Keratinocyte (primary cell): ENCODE measurements around the gene SOX15. TPM values are rescaled to one million over a fixed set of nuclear protein-coding genes. Genes with fewer than 3 reads are reported as not detected.
A peak's percentile ranks its signal among the peaks of the same experiment; 100 is the strongest.

Source experiments
- DNase-seq: peaks from one replicate; pipeline ENCODE4 v3.0.0-alpha.2; 2011; ENCODE audit warnings: low read depth, missing footprints, low spot score
- FAIRE-seq: peaks from 2 replicates; lab custom pipeline; 2011; peaks lifted over from hg19 to GRCh38; lab: Jason Lieb, UNC
- H2AFZ ChIP-seq: 2 replicates; pipeline ENCODE4 v1.6.0; 2012; ENCODE audit warnings: low read length, control low read depth, inconsistent platforms; ENCODE audit not compliant: control insufficient read depth
- H3K27ac ChIP-seq: 2 replicates; pipeline ENCODE4 v1.5.1; 2011; ENCODE audit warnings: low read length; ENCODE audit not compliant: control insufficient read depth, insufficient read depth
- H3K27me3 ChIP-seq: 3 replicates; pipeline ENCODE4 v1.6.0; 2011; ENCODE audit warnings: low read length; ENCODE audit not compliant: control insufficient read depth, insufficient read depth; ENCODE audit errors: extremely low read depth
- H3K36me3 ChIP-seq, 2 experiments: 2 replicates in 1 of 2; 3 replicates in 1 of 2; pipeline ENCODE4 v1.5.1; 2011; ENCODE audit warnings: low read length in 2 of 2, mild to moderate bottlenecking in 1 of 2; ENCODE audit not compliant: control insufficient read depth in 2 of 2, insufficient read depth in 2 of 2; ENCODE audit errors: extremely low read depth in 1 of 2
- H3K4me1 ChIP-seq: 3 replicates; pipeline ENCODE4 v1.5.1; 2011; ENCODE audit warnings: low read length; ENCODE audit not compliant: control insufficient read depth, insufficient read depth; ENCODE audit errors: extremely low read depth
- H3K4me2 ChIP-seq: 3 replicates; pipeline ENCODE4 v1.6.0; 2011; ENCODE audit warnings: low read depth, low read length; ENCODE audit not compliant: control insufficient read depth, insufficient read depth; ENCODE audit errors: extremely low read depth
- H3K4me3 ChIP-seq, 3 experiments: fragments of 200-600 bp in 1 of 3; sonication (generic) in 1 of 3; 2 replicates in 2 of 3; 3 replicates in 1 of 3; pipeline ENCODE4 v1.5.1; 2011 to 2016; ENCODE audit warnings: low read length in 3 of 3, mild to moderate bottlenecking in 3 of 3, control low read depth in 2 of 3, inconsistent platforms in 1 of 3, low read depth in 1 of 3, mixed read lengths in 1 of 3, mixed run types in 1 of 3, moderate library complexity in 1 of 3; ENCODE audit not compliant: control insufficient read depth in 2 of 3, insufficient read depth in 2 of 3; ENCODE audit errors: extremely low read depth in 1 of 3
- H3K79me2 ChIP-seq: 2 replicates; pipeline ENCODE4 v1.6.0; 2012; ENCODE audit warnings: low read length; ENCODE audit not compliant: control insufficient read depth, insufficient read depth
- H3K9ac ChIP-seq: 3 replicates; pipeline ENCODE4 v1.6.0; 2011; ENCODE audit warnings: low read length; ENCODE audit not compliant: control insufficient read depth, insufficient read depth; ENCODE audit errors: extremely low read depth
- H3K9me1 ChIP-seq: 3 replicates; pipeline ENCODE4 v1.6.0; 2011; ENCODE audit warnings: low read length; ENCODE audit not compliant: control insufficient read depth, insufficient read depth; ENCODE audit errors: extremely low read depth
- H3K9me3 ChIP-seq: 2 replicates; pipeline ENCODE4 v1.5.1; 2012; ENCODE audit warnings: low read depth, low read length; ENCODE audit not compliant: control insufficient read depth
- H4K20me1 ChIP-seq: 3 replicates; pipeline ENCODE4 v1.6.0; 2011; ENCODE audit warnings: low read length; ENCODE audit not compliant: control insufficient read depth, insufficient read depth; ENCODE audit errors: extremely low read depth
- CTCF ChIP-seq, 3 experiments: IDR thresholded peaks in 1 of 3; conservative IDR thresholded peaks in 1 of 3; optimal IDR thresholded peaks in 1 of 3; 2 replicates in 2 of 3; 3 replicates in 1 of 3; pipeline versions ENCODE3 to v1.5.1; 2011; ENCODE audit warnings: low read length in 3 of 3, mild to moderate bottlenecking in 3 of 3, moderate library complexity in 2 of 3, control low read depth in 1 of 3, inconsistent platforms in 1 of 3; ENCODE audit not compliant: insufficient read depth in 2 of 3; ENCODE audit errors: extremely low read depth in 1 of 3
- EZH2 ChIP-seq: IDR thresholded peaks from one replicate; pipeline ENCODE4 v1.6.1; 2012; ENCODE audit warnings: inconsistent platforms, mild to moderate bottlenecking, low read length, moderate library complexity
- dilution Hi-C: fragments of 300-500 bp; cut with MboI; formaldehyde crosslinking; loops from one replicate; pipeline ENCODE4 v1.7.0; 2020; ENCODE audit warnings: low sequenced_read_pairs; ENCODE audit not compliant: extremely low pct_ligation_motif_present
- polyA plus RNA-seq, 5 experiments: library from polyadenylated mRNA; depleted of rRNA in 3 of 5; stranded (reverse) in 3 of 5; stranded (forward) in 1 of 5; unstranded in 1 of 5; fragments of >200 nt; gene quantifications; 1 replicate in 1 of 5; 2 replicates in 3 of 5; 3 replicates in 1 of 5; pipeline versions ENCODE4 v1.2.1 to v1.2.3, GENCODE V29; 2011 to 2012; ENCODE audit warnings: missing spikeins in 2 of 5, low read depth in 1 of 5, low replicate concordance in 1 of 5

The SOX15 gene
- polyA plus RNA-seq, 1 donor (not counting 4 experiments of a cell fraction or from before 2014, with no cell fraction given): 86.2 TPM

GRCh38 chr17:7574176-7574953 lies 15.5 kb downstream of the SOX15 start:
- dilution Hi-C loops: no loop called here
- peaks cover 54% of the 10 kb centered on the region for H4K20me1 ChIP-seq
- no peak for DNase-seq
- H3K79me2 ChIP-seq: peaks cover 58% of the 10 kb centered on the region
- TF ChIP-seq CTCF (optimal IDR thresholded peaks at IDR 0.05 in 1 of 3, IDR thresholded peaks at IDR 0.05 in 1 of 3, conservative IDR thresholded peaks at IDR 0.05 in 1 of 3; ENCODE audit: extremely low read depth in 1 of 3, insufficient read depth in 2 of 3, low read length in 3 of 3) (no peak), EZH2 (no peak)
- no peak overlapping the region for H2AFZ ChIP-seq
- H3K4me3 ChIP-seq: peak overlapping the region; percentile 85 to 96 (median 91)
- peak overlapping the region; percentile 93 for H3K27ac ChIP-seq
- H3K4me2 ChIP-seq: peak overlapping the region; percentile 88
- H3K36me3 ChIP-seq: peaks cover 43 to 69% of the 10 kb centered on the region in 2 experiments
- H3K9me1 ChIP-seq: peaks cover 3% of the 10 kb centered on the region
- peak overlapping the region; percentile 98 for H3K9ac ChIP-seq
- no peaks in the 10 kb centered on the region for H3K27me3 ChIP-seq
- FAIRE-seq: no peak
- H3K4me1 ChIP-seq: peaks cover 39% of the 10 kb centered on the region
- no peaks in the 10 kb centered on the region for H3K9me3 ChIP-seq

GRCh38 chr17:7573324-7574080 lies 16.4 kb downstream of the SOX15 start:
- FAIRE-seq: no peak
- H2AFZ ChIP-seq: no peak overlapping the region
- peaks cover 59% of the 10 kb centered on the region for H3K79me2 ChIP-seq
- DNase-seq: no peak
- peak overlapping the region; percentile 85 to 96 (median 91) for H3K4me3 ChIP-seq
- no peak for TF ChIP-seq EZH2
- TF ChIP-seq CTCF (optimal IDR thresholded peaks at IDR 0.05 in 1 of 3, IDR thresholded peaks at IDR 0.05 in 1 of 3, conservative IDR thresholded peaks at IDR 0.05 in 1 of 3; ENCODE audit: extremely low read depth in 1 of 3, insufficient read depth in 2 of 3, low read length in 3 of 3): peak in 1 of 3 experiments; percentile 7
- peak overlapping the region; percentile 93 for H3K27ac ChIP-seq
- H3K27me3 ChIP-seq: no peaks in the 10 kb centered on the region
- dilution Hi-C loops: no loop called here
- H3K4me1 ChIP-seq: peaks cover 33% of the 10 kb centered on the region
- peak overlapping the region; percentile 98 for H3K9ac ChIP-seq
- peaks cover 46 to 64% of the 10 kb centered on the region in 2 experiments for H3K36me3 ChIP-seq
- H3K4me2 ChIP-seq: peak overlapping the region; percentile 88
- no peaks in the 10 kb centered on the region for H3K9me3 ChIP-seq
- H4K20me1 ChIP-seq: peaks cover 45% of the 10 kb centered on the region
- no peaks in the 10 kb centered on the region for H3K9me1 ChIP-seq
